Measurements from ENCODE around the gene TRIP11. TPM values are rescaled to one million over a fixed set of nuclear protein-coding genes. Genes with fewer than 3 reads are reported as not detected.

TRIP11 gene
- total RNA-seq, 1 experiment from 2014 or later: 37.4 TPM

- no peak for TF ChIP-seq MAX (IDR thresholded peaks at IDR 0.05)
- TF ChIP-seq RAD21 (IDR thresholded peaks at IDR 0.05; ENCODE audit: low read depth): no peak
- no peak for TF ChIP-seq SIN3A (IDR thresholded peaks at IDR 0.05; ENCODE audit: low read depth)
- no peak for TF ChIP-seq ATF3 (IDR thresholded peaks at IDR 0.05)
- no peak for TF ChIP-seq YY1 (IDR thresholded peaks at IDR 0.05; ENCODE audit: extremely low read depth, insufficient replicate concordance, low read depth, low read length)
- TF ChIP-seq CEBPB (IDR thresholded peaks at IDR 0.05; ENCODE audit: low read depth): no peak
Observed at GRCh38 chr14:91919814-91920213, 120.0 kb downstream of the TRIP11 start (continued).

GRCh38 chr14:91918186-91918883 lies 121.5 kb downstream of the TRIP11 start:
- H3K36me3 ChIP-seq (ENCODE audit: control insufficient read depth in 1 of 2, insufficient read depth in 2 of 2, low read length in 2 of 2): no peaks in the 10 kb centered on the region
- H3K9me3 ChIP-seq (ENCODE audit: control insufficient read depth in 1 of 2, insufficient read depth in 1 of 2, low read depth in 1 of 2, low read length in 2 of 2): no peaks in the 10 kb centered on the region
- POLR2A ChIA-PET: interaction anchor here (0.7 kb wide), 1 partner anchor 261 kb away, joined by 3 read pairs; no protein-coding TSS in a partner anchor
- no peak for TF ChIP-seq CTCF (IDR thresholded peaks at IDR 0.05 in 2 of 3, conservative IDR thresholded peaks at IDR 0.05 in 1 of 3; ENCODE audit: borderline replicate concordance in 1 of 3, insufficient read depth in 1 of 3, low read depth in 2 of 3, low read length in 2 of 3)
- no peak for TF ChIP-seq SRF (IDR thresholded peaks at IDR 0.05; ENCODE audit: low read depth)
- no peak for TF ChIP-seq RAD21 (IDR thresholded peaks at IDR 0.05; ENCODE audit: low read depth)
- no peak for TF ChIP-seq ZFX (IDR thresholded peaks at IDR 0.05)
- no peak for TF ChIP-seq YY1 (IDR thresholded peaks at IDR 0.05; ENCODE audit: extremely low read depth, insufficient replicate concordance, low read depth, low read length)
- TF ChIP-seq FOSL1 (IDR thresholded peaks at IDR 0.05; ENCODE audit: low read depth): no peak
- no peak for TF ChIP-seq EZH2 (IDR thresholded peaks at IDR 0.05)
- TF ChIP-seq ZNF274 (IDR thresholded peaks at IDR 0.05; ENCODE audit: low read depth, low read length): no peak
- TF ChIP-seq POLR2A (IDR thresholded peaks at IDR 0.05; ENCODE audit: borderline replicate concordance, extremely low read depth, insufficient read depth, insufficient read length): no peak
- no peak for TF ChIP-seq JUND (IDR thresholded peaks at IDR 0.05)
- TF ChIP-seq SIN3A (IDR thresholded peaks at IDR 0.05; ENCODE audit: low read depth): no peak
- TF ChIP-seq EZH2phosphoT487 (IDR thresholded peaks at IDR 0.05; ENCODE audit: borderline replicate concordance): no peak
- no peak for TF ChIP-seq POLR2AphosphoS5 (IDR thresholded peaks at IDR 0.05; ENCODE audit: low read depth, low read length)
- no peak for TF ChIP-seq REST (IDR thresholded peaks at IDR 0.05; ENCODE audit: low read depth)
- TF ChIP-seq MAX (IDR thresholded peaks at IDR 0.05): no peak
- TF ChIP-seq SP1 (IDR thresholded peaks at IDR 0.05; ENCODE audit: low read depth): no peak
- no peak for TF ChIP-seq EGR1 (IDR thresholded peaks at IDR 0.05; ENCODE audit: low read depth)

More at GRCh38 chr14:91918186-91918883, 121.5 kb downstream of the TRIP11 start:
- no peak overlapping the region for H2AFZ ChIP-seq (ENCODE audit: low read depth, low read length, poor library complexity, severe bottlenecking)
- H3K27me3 ChIP-seq (ENCODE audit: insufficient read depth, low read length): no peaks in the 10 kb centered on the region
- H4K20me1 ChIP-seq (ENCODE audit: insufficient read depth): no peaks in the 10 kb centered on the region
- CTCF ChIA-PET: interaction anchor here (0.7 kb wide), 1 partner anchor 618 kb away, joined by 4 read pairs; no protein-coding TSS in a partner anchor
- no peak overlapping the region for H3K9ac ChIP-seq (ENCODE audit: low read length)
- H3K4me3 ChIP-seq (replicated peaks in 1 of 2; ENCODE audit: low read depth in 1 of 2, low read length in 2 of 2): no peak overlapping the region
- intact Hi-C loops (cut with micrococcal nuclease): loop anchor here (10.0 kb wide), 1 partner anchor 404 kb away; the partner anchor contains the start of gene PPP4R3A
- no TSS peak for BruUV-seq (replicated peaks)
- RAD21 ChIA-PET (ENCODE audit: low non-redundant PET in 1 of 2, low total read pairs in 2 of 2, uncharacterized antibody in 2 of 2, unreplicated experiment in 2 of 2): no interaction called here
- no peak for DNase-seq (ENCODE audit: low read depth, low spot score)
- H3K27ac ChIP-seq (ENCODE audit: low read depth, low read length): no peak overlapping the region
- no peak overlapping the region for H3K4me2 ChIP-seq (ENCODE audit: low read length)
- no peaks in the 10 kb centered on the region for H3K4me1 ChIP-seq (ENCODE audit: control insufficient read depth in 1 of 2, insufficient read depth in 2 of 2, low read length in 2 of 2)
- ATAC-seq: no peak
- no peaks in the 10 kb centered on the region for H3K79me2 ChIP-seq (ENCODE audit: insufficient read depth, low read length)
- H3K9me2 ChIP-seq (ENCODE audit: insufficient read depth): no peaks in the 10 kb centered on the region

All from HCT116 (cell line).